Small intestine (tissue), 7 donors: Measurements from ENCODE around the gene CYP4F8. TPM values are rescaled to one million over a fixed set of nuclear protein-coding genes. Genes with fewer than 3 reads are reported as not detected.
"Not testable (repeated sequence)": the region's sequence is repeated elsewhere in the genome, so short reads cannot be mapped to it uniquely, and the experiment has no call there.

Source experiments
- DNase-seq, 2 donors: peaks; one replicate each; pipeline versions ENCODE4 v3.0.0 to v3.0.0-alpha.2; 2013
- FAIRE-seq: peaks from 2 replicates; lab custom pipeline; 2012; peaks lifted over from hg19 to GRCh38; lab: Jason Lieb, UNC
- H3K27ac ChIP-seq, 3 donors: one replicate each; pipeline ENCODE4 v1.5.1; 2013; ENCODE audit warnings: low read length in 2 of 3, mild to moderate bottlenecking in 2 of 3, control low read depth in 1 of 3, inconsistent platforms in 1 of 3, low read depth in 1 of 3, moderate library complexity in 1 of 3
- H3K27me3 ChIP-seq, 3 donors: one replicate each; pipeline ENCODE4 v1.6.1; 2013; ENCODE audit warnings: low read length in 3 of 3, inconsistent platforms in 1 of 3; ENCODE audit not compliant: control insufficient read depth in 3 of 3, insufficient read depth in 3 of 3
- H3K36me3 ChIP-seq, 3 donors: one replicate each; pipeline ENCODE4 v1.6.1; 2013; ENCODE audit warnings: low read length in 3 of 3, inconsistent platforms in 1 of 3, low read depth in 1 of 3, mild to moderate bottlenecking in 1 of 3, moderate library complexity in 1 of 3; ENCODE audit not compliant: control insufficient read depth in 3 of 3, insufficient read depth in 2 of 3
- H3K4me1 ChIP-seq, 3 donors: one replicate each; pipeline ENCODE4 v1.6.1; 2013; ENCODE audit warnings: low read length in 2 of 3, inconsistent platforms in 1 of 3, low read depth in 1 of 3, mild to moderate bottlenecking in 1 of 3, moderate library complexity in 1 of 3; ENCODE audit not compliant: control insufficient read depth in 3 of 3, insufficient read depth in 2 of 3
- H3K4me3 ChIP-seq, 3 donors: one replicate each; pipeline ENCODE4 v1.5.1; 2013; ENCODE audit warnings: low read length in 3 of 3, control low read depth in 1 of 3, inconsistent platforms in 1 of 3, low read depth in 1 of 3, mild to moderate bottlenecking in 1 of 3, moderate library complexity in 1 of 3
- H3K9me3 ChIP-seq, 2 donors: one replicate each; pipeline ENCODE4 v1.6.1; 2013; ENCODE audit warnings: low read depth in 1 of 2, low read length in 1 of 2; ENCODE audit not compliant: control insufficient read depth in 2 of 2, insufficient read depth in 1 of 2
- WGBS, 3 donors: extraction: QIAGEN DNeasy Blood & Tissue Kit; methylation state at CpG; one replicate each; pipeline ENCODE4 v1.1.7; 2013; 5-methylcytosine and 5-hydroxymethylcytosine counted together
- polyA plus RNA-seq, 4 donors: library from polyadenylated mRNA; stranded (reverse) in 3 of 4; unstranded in 1 of 4; fragments of 200-250 nt in 3 of 4; fragments of 120-200 nt in 1 of 4; gene quantifications; one replicate each; pipeline versions ENCODE4 v1.2.1 to v1.2.3, GENCODE V29; 2013
- donor health status: healthy with polysubstance abuse.
- donor health status: control.
- donor health status: control.
- donor health status: Bipolar disorder and iron deficiency.
- donor health status: healthy.

CYP4F8 gene
- polyA plus RNA-seq, 4 donors = not detected

DNA sequence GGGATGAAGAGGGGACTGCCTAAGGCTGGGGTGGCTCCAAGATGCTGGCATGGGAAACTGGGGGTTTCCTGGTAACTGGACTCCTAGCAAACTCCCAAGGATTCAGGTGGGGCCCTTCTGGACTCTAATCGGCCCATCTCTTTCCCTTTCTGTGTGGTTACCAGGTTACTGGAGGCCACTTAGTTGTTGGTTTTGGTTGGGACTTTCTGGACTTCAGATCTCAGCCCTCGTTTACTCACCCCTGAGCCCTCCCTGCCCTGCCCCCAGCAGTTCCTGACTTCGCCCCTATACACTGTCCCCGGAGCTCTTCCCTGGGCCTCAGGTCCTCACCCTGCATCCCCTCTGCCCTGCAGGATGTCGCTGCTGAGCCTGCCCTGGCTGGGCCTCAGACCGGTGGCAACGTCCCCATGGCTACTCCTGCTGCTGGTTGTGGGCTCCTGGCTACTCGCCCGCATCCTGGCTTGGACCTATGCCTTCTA, 58.2 kb downstream of the CYP4F8 start:
- no peak for FAIRE-seq
- peak in 1 of 2 donors; percentile 82 for DNase-seq
- Histone ChIP-seq H3K36me3 (peaks cover 0 to 5% (median 0%) of the 10 kb centered on the region in 3 donors), H3K4me1 (peaks cover 3 to 18% (median 5%) of the 10 kb centered on the region in 3 donors), H3K9me3 (no peaks in the 10 kb centered on the region), H3K27me3 (peaks cover 0 to 3% (median 0%) of the 10 kb centered on the region in 3 donors), H3K4me3 (peak overlapping the region in 2 of 3 donors; percentile 40 to 85), H3K27ac (peak overlapping the region; percentile 88 to 97 (median 94))
- 2 to 20% (median 12%) methylated on average over 9 of the region's 9 CpGs for WGBS, 3 donors

DNA sequence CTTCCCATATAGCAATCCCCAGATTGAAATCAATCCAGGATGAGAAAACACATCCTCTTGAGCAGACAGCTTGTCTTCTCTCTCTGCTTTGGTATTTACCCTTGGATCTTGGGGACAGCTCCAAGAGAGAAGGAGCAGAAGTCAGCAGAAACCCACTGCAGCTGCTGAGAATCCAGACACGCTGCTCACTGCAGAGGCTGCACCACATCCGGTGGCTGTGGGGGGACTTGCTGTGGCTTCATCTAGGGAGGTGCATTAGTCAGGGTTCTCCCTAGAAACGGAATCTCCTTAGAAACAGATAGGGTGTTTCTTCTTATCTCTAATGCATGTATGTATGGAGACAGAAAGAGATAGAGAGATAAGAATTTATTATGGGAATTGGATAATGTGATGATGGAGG, 60.5 kb downstream of the CYP4F8 start:
- H3K36me3 ChIP-seq = peaks cover 0 to 21% (median 6%) of the 10 kb centered on the region in 3 donors
- H3K4me3 ChIP-seq = peak overlapping the region in 1 of 3 donors; percentile 55
- no peak for DNase-seq
- H3K27ac ChIP-seq = no peak overlapping the region
- H3K27me3 ChIP-seq = no peaks in the 10 kb centered on the region
- peaks cover 5 to 36% (median 16%) of the 10 kb centered on the region in 3 donors for H3K4me1 ChIP-seq
- H3K9me3 ChIP-seq = no peaks in the 10 kb centered on the region
- no peak for FAIRE-seq
- 39 to 56% (median 45%) methylated on average over 2 to 3 of the region's 3 CpGs for WGBS, 3 donors

DNA sequence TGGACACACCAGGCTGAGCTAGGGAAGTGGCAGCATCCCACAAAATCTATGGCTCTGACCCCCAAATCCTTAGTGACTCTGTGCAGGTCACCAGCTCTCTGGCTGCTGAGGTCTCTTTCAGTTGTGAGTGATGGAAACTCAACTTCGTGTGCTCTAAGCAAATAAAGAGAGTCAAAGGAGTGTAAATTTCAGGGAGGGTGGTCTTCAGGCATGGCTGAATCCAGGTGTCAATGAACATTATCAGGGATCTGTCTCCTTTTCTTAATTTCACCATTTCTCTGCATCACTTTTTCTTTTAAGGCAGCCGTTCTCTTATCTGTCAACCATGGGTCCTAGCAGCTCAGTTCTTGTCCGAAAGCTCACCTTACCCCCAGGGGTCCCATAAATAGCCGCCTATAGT, 64.1 kb downstream of the CYP4F8 start:
- FAIRE-seq (no peak), DNase-seq (no peak)
- Histone ChIP-seq H3K27me3 (no peaks in the 10 kb centered on the region), H3K4me1 (peaks cover 5 to 32% (median 16%) of the 10 kb centered on the region in 3 donors), H3K4me3 (peak overlapping the region in 1 of 3 donors; percentile 20), H3K36me3 (peaks cover 0 to 32% (median 19%) of the 10 kb centered on the region in 3 donors), H3K9me3 (no peaks in the 10 kb centered on the region), H3K27ac (peak overlapping the region in 2 of 3 donors; percentile 83 to 92)
- 18 to 25% (median 21%) methylated on average over 4 of the region's 4 CpGs for WGBS, 3 donors

DNA sequence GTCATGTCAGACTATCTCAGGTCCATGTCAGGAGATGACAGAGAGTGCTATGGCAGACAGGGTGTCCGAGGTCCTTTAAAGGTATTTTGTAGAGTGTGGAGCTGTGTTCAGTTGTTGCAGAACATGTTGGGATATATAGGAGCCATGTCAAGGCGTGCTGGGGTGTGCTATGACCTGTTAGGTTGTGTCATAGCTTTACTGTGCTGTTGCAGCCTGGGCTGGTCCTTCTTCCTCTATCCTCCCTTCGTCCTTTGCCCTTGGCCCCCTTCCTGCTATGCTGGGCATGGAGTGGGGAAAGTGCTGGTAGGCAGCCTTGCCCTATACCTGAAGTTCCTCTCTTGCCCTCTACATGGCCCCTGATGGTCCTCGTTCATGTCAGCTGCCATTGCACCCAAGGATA, 64.8 kb downstream of the CYP4F8 start:
- DNase-seq, H3K27me3 ChIP-seq, H3K9me3 ChIP-seq, H3K4me3 ChIP-seq, FAIRE-seq: not testable (repeated sequence)
- Histone ChIP-seq H3K27ac (peak overlapping the region in 2 of 3 donors; percentile 83 to 92), H3K36me3 (peaks cover 0 to 33% (median 26%) of the 10 kb centered on the region in 3 donors), H3K4me1 (peaks cover 5 to 26% (median 16%) of the 10 kb centered on the region in 3 donors)
- 70 to 87% (median 75%) methylated on average over 4 of the region's 4 CpGs for WGBS, 3 donors

Other genes starting within 250 kb of the CYP4F8 start
- gene AKAP8, start 235.4 kb upstream of the CYP4F8 start, polyA plus RNA-seq = 10 to 100 TPM; 14.1 to 26.5 (median 19.0) TPM
- 100 to 1,000 TPM in 1 of 4 donors, 10 to 100 TPM in 3; 40.4 to 134 (median 80.9) TPM for gene AKAP8L, start 196.2 kb upstream of the CYP4F8 start, polyA plus RNA-seq
- gene WIZ, start 165.3 kb upstream of the CYP4F8 start, polyA plus RNA-seq = 10 to 100 TPM in 3 of 4 donors, 1 to 10 TPM in 1; 7.0 to 19.6 (median 15.5) TPM
- 1 to 10 TPM; 1.3 to 8.1 (median 3.0) TPM for gene RASAL3, start 150.7 kb upstream of the CYP4F8 start, polyA plus RNA-seq
- gene PGLYRP2, start 135.7 kb upstream of the CYP4F8 start, polyA plus RNA-seq = under 1 TPM in 1 of 4 donors, not detected in 3; 0.54 TPM
- under 1 TPM in 2 of 4 donors, not detected in 2; 0.09 to 0.15 TPM for gene CYP4F22, start 106.7 kb upstream of the CYP4F8 start, polyA plus RNA-seq
- 10 to 100 TPM in 2 of 4 donors, 1 to 10 TPM in 2; 2.3 to 15.2 (median 7.9) TPM for gene CYP4F3, start 25.7 kb downstream of the CYP4F8 start, polyA plus RNA-seq
- 100 to 1,000 TPM in 2 of 4 donors, 10 to 100 TPM in 2; 46.9 to 398 (median 186) TPM for gene CYP4F12, start 57.9 kb downstream of the CYP4F8 start, polyA plus RNA-seq
- gene OR10H2, start 112.8 kb downstream of the CYP4F8 start, polyA plus RNA-seq = not detected
- not detected for gene OR10H3, start 122.8 kb downstream of the CYP4F8 start, polyA plus RNA-seq
- not detected for gene OR10H5, start 172.4 kb downstream of the CYP4F8 start, polyA plus RNA-seq
- gene OR10H1, start 200.4 kb downstream of the CYP4F8 start, polyA plus RNA-seq = not detected